Cerebellar nuclear complex (tissue), 1 donor: ENCODE results near the gene EYS.

Experiments
- DNase-seq, 2 experiments: peaks; one replicate each; lab custom pipeline; 2025; lab: John Stamatoyannopoulos, UW

Gene EYS

GRCh38 chr6:64128301-64129024, 1578.6 kb downstream of the EYS start:
- DNase-seq: no peak

GRCh38 chr6:64123761-64124633, 1583.0 kb downstream of the EYS start:
- DNase-seq: no peak

- no peak for DNase-seq
These were observed 1584.2 kb downstream of the EYS start for GRCh38 chr6:64122712-64123375.

GRCh38 chr6:64121011-64121565, 1585.9 kb downstream of the EYS start:
- no peak for DNase-seq

DNA sequence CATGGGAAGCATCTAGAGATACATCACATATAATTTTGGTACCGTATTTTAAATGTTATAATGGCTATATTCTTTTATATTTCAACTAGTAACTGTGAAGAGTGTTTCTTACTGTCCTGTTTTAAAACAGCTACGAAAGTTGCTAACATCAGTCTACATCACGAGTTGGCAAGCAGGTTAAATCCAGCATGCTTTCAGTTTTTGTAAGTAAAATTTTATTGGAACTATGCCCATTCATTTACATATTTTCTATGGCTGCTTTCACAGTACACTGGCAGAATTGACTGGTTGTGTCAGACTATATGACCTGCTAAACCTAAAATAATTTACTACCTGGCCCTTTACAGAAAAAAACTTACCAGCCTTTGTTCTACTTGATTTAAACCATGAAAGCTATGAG, 1593.3 kb downstream of the EYS start:
- no peak for DNase-seq

- no peak for DNase-seq
These were observed 1603.0 kb downstream of the EYS start for GRCh38 chr6:64104051-64104450.

DNA sequence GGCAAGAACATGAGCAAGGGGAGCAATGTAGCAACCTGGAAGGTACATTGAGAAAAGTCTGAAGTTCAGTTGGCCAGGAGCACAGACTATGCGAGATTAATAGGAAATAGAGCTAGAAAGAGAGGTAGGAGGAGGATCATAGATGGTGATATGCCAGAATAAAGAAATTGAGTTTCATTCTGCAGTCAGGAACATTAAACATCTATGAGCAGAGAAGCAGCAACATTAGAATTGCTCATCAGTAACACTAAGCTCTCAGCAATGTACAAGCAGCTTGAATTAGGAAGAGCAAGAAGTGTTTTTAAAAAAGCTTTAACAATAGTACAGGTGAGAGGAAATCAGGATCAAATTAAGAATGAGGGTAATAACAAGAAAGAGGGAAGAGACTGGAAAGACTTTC, 1603.5 kb downstream of the EYS start:
- DNase-seq: no peak

GRCh38 chr6:64100702-64101303, 1606.2 kb downstream of the EYS start:
- DNase-seq: no peak

DNA sequence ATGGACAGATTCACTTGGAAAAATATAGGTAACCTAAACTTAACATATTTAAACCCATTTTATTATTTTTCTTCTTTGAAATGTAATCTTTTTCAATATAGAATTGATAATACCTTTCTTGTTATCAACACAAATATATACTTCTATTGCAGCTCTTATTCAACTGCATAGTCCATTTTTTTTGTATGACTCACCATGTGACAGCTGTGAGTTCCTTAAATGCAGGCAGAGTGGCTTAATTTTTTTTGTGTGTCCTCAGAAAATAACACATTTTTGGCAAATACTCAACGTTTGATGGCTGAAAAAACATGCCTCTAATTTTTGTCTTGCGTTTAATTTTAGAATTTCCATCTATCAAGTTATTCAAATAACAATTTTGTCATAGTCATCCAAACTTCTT, 1616.7 kb downstream of the EYS start:
- DNase-seq: no peak

DNA sequence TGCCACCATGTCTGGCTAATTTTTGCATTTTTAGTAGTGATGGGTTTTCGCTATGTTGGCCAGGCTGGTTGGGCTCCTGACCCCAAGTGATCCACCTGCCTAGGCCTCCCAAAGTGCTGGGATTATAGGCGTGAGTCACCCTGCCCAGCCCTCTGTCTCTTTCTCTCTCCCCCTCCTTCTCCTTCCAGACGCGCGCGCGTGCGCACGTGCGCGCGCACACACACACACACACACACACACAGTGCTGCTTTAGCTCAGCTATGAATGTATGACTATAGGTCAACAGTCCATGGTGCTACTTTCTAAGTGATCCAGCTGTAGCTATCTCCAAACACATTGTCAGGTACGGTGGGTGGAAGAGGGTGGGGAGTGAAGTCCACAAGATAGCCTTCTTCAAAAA, 1621.9 kb downstream of the EYS start:
- DNase-seq: no peak

GRCh38 chr6:64084185-64084663, 1622.8 kb downstream of the EYS start:
- no peak for DNase-seq

- DNase-seq: no peak
These were observed 1623.8 kb downstream of the EYS start for GRCh38 chr6:64083261-64083660.

- DNase-seq: no peak
These were observed 1625.6 kb downstream of the EYS start for GRCh38 chr6:64081453-64081852.

DNA sequence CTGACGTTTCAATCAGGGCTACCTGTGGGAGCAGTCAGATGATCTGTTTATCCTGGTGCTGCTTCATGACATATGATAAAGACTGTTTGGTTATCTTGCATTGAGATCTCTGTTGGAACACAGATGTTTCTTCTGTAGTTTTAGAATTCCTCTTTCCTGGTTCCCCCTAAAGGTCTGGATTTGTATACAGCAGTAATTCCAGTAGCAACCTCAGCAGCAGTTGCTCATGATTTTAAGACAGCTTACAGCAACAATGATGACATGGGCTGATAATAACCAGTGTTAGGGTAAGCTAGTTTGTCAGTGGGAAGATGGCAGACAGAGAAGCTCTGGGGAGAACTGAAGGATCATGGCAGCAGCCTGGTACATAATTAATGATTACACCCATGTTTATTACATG, 1632.0 kb downstream of the EYS start:
- DNase-seq: no peak

GRCh38 chr6:64072686-64073085, 1634.3 kb downstream of the EYS start:
- no peak for DNase-seq

DNA sequence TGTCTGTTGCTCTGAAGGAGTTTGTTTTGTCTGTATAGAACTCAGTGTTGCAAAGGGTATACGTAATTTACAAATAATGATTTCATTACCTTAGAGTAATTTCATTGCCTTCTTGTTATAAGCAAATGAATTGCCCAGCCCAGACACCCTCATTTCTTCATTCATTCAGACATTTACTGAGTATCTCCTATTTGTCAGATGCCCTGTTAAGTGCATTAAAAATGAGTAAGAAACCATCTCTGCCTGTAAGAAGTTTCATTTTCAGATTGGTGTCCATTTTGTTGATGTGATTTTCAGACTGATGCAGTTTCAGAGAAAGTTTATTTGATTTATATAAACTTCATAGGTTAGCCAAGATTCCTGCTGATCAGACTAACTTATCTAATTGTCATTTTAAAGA, 1642.1 kb downstream of the EYS start:
- DNase-seq: no peak

- no peak for DNase-seq
These were observed 1643.9 kb downstream of the EYS start for GRCh38 chr6:64062960-64063683.

- DNase-seq: no peak
These were observed 1652.2 kb downstream of the EYS start for GRCh38 chr6:64054861-64055260.

DNA sequence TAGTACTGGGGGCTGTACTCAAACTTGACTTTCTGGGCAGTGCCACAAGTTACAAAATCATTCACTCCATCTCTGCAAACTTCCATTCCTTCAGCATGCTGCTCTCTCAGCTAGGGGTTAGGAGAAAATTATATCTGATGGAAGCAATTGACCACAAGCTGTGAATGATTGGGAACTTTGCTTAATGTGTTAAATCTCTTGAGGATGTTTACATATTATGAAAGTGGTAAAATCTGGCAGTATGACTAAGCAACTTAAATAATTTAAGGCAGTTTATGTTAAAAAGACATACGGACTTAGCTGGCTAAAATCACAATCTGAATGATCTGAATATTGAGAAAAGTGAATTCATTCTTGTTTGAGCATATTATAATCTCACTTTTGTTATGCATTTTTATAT, 1656.4 kb downstream of the EYS start:
- DNase-seq: no peak

- no peak for DNase-seq
These were observed 1657.3 kb downstream of the EYS start for GRCh38 chr6:64049736-64050135.

- no peak for DNase-seq
These were observed 1660.2 kb downstream of the EYS start for GRCh38 chr6:64046746-64047208.
